Measurements from ENCODE around the gene NDUFV3.
"Not testable (repeated sequence)": the region's sequence is repeated elsewhere in the genome, so short reads cannot be mapped to it uniquely, and the experiment has no call there.

NDUFV3 gene

DNA sequence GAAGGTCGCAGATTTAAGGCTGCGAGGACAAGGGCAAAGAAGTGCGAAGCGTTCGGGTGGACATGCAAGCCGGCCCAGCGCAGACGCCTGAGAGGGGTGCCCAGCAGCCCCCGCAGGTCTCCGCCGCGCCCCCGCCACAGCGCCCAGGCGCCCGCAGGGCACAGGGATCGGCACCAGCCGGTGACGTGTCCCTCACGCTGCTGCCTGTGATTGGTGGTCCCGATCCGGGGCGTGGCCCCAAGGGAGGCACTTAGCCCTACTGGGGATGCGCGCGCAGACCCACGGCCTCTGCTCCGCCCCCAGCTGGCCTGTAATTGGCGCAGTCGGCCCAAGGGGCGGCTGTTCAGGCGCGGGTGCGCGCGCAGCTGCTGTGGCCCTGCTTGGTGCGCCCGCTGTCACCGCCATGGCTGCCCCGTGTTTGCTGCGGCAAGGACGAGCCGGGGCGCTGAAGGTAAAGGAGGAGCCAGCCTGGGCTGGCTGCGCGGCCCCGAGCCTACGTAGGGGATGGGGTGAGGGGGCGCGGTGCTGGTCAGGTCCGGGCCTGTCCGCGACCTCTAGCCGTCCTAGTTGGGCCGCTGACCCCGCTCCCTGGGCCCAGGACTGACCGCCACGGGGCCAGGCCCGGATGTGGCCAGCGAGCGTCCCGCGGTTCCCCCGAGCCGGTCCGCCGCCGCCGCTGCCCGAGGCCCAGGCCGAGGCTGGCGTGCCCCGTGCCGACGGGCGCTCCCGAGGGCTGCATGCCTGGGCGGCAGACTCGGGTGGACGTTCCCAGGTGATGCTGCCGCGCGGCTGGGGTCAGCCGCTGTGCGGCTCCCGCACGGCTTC is at the start of gene NDUFV3:
NDUFV3 (plus strand) TSS at position 379 of the 825 bp plus-strand sequence; CDS start at position 404, 25 bp downstream.
- FAIRE-seq = peak; percentile 87

DNA sequence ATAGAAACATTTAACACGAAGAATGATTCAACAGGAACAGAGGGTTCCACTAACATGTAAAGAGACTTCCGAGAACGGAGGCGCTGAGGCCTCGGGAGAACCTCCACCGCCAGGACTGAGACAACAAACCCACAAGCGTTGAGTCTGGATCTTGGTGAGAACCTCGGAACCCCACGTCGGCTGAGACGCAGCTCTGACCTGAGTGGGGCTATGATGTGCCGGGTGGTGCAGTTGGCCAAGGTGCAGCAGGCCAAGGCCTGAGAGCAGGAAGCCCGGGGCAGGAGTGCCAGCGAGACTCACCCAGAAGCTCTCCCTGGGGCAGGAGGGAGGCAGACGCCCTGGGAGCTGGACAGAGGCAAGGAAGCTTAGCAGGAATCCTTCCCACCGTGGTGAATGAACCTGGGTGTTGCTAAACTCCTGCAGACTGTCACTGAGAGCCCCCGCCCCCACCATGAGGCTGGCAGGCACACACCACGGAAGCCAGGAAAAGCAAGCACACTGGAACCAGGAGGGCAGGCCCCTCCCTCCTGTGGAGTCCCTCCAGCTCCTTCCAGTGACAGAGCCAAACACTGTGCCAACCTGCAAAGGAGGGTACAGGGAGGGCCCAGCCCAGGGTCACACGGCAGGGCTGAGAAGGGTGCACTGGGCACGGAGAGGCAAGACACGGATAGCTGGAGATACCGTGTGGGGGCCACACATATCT is 48.5 kb upstream of the NDUFV3 start:
- FAIRE-seq = no peak

DNA sequence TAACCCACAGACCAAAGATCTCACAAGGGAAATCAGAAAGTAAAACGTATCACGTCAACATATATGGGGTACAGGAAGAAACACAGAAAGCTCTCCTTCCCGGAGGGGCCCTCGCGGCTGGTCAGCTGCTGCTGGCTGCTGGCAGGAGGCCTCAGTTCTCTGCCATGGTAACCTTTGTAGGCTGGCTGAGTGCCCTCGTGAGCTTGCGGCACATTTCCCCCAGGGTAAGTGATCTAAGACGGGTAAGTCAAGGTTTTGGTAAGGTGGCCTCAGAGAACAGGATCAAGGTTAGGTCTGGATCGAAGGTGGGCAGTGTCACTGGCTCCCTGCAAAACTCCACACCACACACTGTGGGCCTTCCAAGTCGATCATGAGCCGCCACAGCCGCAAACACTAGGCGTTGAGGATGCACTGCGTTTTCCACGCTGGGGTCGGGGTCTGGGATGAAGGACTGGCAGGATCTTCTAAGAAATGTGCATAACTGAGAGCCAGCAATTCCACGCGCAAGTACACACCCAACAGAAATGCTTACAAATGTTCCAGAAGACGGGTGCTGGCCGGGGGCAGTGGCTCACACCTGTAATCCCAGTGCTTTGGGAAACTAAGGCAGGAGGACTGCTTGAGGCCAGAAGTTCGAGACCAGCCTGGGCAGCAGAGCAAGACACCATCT is 47.7 kb upstream of the NDUFV3 start:
- no peak for FAIRE-seq

DNA sequence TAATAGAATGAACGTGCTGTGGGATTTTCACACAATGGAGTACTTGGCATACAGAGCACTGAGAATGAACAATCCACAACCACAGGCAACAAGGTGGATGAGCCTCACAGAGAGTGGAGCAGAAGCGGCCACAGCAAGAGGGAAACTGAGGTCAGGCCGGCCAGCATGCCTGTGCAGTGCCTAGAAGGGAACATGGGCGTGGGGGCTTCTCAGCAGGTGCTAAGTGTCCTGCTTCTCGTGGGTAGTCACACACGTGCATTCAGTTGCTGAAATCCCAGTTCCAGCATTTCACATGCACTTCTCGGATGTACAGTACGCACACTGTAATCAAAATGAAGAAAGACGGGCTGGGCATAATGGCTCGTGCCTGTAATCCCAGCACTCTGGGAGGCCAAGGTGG is 46.9 kb upstream of the NDUFV3 start:
- FAIRE-seq = no peak

DNA sequence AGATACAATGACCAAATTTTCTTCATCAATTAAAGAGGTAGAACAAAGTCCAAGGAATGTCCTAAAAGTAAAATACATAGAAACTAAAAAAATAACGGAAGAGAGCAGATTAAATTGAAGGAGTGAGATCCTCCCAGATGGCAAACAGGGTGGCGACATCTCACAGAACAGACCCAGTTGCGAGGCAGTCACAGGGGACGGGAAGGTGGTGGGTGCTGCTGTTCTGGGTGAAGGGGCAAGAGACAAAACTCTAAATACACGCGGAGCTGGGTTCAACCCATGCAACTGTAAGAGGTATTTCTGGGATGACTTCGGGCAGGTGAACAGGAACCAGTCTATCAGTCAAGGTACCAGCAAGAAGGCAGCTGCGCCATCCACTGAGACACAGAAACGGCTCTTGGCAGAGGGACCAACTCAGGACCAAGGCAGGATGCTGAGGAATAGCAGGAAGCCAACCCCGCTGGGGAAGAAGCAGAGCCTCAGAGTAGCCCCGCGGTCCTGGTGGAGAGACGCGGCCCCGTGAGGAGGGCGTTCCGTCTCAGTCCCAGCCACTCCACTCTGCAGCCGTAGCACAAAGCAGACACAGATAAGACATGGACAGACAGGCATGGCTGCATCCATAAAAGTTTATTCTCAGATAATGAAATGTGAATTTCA is 45.9 kb upstream of the NDUFV3 start:
- FAIRE-seq = no peak

DNA sequence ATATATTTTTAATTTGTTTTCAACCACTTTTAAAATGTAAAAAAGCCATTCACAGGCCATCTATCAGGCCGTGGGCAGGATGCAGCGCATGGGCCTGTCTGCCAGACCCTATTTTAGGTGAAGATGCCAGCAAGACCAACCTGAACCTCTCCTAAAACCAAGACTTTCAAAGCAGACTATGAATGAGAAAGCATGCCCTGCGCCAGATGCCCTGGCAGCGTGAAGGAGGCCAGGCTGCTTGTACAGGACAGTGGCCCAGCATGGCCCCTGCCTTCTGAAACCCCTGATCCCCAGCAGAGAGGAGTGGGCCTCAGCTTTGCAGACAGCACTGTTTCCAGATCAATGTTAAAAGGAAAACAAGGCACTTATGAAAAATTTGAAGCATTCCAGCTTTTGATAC is 45.4 kb upstream of the NDUFV3 start:
- no peak for FAIRE-seq

DNA sequence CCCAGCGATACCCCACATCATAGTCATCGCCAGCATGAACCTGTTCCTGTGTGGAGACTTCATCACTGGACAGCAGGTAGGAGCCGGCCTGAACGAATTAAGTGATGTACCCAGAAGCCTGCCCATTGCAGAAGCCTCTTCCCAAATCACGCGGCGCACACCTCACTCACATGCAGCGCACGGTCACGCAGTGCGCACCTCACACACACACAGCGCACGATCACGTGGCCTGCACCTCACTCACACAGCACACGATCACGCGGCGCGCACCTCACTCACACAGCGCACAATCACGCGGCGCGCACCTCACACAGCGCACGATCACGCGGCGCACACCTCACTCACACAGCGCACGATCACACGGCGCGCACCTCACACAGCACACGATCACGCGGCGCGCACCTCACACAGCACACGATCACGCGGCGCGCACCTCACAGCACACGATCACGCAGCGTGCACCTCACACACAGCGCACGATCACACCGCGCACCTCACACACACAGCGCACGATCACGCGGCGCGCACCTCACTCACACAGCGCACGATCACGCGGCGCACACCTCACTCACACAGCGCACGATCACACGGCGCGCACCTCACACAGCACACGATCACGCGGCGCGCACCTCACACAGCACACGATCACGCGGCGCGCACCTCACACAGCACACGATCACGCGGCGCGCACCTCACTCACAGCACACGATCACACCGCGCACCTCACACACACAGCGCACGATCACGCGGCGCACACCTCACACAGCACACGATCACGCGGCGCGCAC is 44.8 kb upstream of the NDUFV3 start:
- not testable (repeated sequence) for FAIRE-seq

DNA sequence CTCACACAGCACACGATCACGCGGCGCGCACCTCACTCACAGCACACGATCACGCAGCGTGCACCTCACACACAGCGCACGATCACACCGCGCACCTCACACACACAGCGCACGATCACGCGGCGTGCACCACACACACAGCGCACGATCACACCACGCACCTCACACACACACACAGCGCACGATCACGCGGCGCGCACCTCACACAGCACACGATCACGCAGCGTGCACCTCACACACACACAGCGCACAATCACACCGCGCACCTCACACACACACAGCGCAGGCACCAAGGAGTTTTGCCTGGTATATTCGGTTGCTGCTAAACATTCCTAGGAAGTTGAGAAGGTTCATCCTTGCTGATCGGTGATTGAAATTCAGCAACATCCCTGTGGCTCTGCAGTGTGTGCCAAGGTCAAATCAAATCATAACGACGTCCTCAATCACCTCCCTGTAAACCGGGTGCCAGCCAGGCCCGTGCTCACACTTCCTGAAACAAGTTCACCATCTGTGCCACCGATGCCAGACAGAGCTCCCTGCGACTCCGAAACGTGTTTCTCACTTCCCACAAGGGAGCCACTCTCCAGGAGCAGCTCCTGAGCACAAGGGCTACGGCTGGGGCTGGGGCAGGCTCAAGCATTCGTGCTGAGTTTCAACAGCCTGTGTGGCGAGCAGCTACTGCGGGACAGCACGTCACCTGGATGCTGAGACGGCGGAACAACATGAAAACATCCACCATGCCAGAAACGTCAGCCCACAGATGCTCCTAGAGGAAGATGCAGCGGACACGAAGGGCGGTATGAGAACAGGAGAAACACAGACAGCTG is 44.0 kb upstream of the NDUFV3 start:
- FAIRE-seq = no peak

DNA sequence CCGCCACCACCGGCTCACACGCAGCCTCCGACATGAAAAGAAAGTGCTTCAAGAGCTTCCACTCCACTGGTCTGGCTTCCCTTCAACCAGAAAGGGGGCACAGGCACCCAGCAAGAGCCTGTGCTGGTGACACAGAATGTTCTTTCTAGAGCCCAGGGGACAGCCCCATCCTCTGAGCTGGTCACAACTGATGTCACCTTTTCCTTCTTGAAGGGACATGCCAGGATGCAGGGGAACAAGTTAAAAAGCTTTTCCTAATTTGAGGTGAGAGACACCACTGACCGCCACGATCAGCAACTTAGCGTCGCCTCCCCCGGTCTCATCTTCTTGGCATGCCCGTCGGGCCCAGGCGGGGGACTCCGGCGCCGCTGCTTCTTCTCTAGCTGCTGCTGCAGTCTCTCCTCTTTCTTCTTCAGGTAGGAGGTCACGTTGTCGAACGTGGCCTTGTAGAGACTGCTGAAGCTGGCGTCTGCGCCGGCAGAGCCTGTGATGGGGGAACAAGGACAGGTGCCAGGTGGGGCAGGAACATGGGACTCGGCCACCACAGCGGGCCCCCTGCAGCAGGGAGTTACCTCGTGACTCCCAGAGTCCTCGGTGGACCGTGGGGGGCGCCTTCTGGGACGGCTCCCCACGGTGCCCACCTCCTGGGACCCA is 43.2 kb upstream of the NDUFV3 start:
- FAIRE-seq = no peak

DNA sequence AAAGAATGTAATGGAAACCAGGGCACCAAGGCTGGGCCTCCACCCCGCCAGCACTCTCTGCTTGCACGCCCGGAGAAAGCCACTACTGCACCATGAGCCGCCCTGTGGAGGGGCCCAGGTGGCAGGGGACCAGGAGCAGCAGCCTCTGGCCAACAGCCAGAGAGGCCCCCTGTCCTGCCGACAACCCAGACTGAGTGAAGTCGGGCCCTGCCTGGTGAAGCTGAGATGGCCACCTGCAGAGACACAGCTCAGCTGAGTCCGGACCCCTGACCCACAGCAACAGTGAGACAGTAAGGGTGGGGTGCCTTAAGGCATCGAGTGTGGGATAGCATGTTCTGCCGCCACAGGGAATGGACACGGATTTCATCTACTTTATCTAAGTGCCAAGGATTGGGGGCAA is 42.6 kb upstream of the NDUFV3 start:
- no peak for FAIRE-seq

DNA sequence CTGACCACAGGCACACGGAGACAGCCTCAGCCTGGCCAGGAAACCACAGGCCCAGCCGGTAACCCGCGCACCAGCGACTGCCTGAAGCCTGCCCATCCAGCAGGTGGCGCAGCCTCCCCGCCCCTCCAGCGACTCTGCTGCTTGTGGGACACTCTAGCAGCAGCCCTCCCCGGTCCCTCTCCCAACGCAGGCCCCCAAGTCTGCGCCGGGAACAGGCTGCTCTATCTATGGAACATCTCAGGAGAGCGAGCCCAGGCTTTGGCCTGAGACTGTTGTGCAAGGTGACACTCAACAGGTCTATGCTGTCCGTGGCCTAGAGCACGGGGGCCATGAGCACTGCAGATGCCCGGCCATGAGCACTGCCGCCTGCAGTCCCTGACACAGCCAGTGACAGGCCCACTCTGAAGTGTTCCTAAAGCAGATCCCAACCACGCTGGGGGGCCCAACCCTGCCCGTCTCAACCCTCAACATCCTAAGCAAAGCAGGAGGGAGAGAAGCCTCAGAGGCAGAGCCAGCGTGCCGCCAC is 42.2 kb upstream of the NDUFV3 start:
- FAIRE-seq = no peak

DNA sequence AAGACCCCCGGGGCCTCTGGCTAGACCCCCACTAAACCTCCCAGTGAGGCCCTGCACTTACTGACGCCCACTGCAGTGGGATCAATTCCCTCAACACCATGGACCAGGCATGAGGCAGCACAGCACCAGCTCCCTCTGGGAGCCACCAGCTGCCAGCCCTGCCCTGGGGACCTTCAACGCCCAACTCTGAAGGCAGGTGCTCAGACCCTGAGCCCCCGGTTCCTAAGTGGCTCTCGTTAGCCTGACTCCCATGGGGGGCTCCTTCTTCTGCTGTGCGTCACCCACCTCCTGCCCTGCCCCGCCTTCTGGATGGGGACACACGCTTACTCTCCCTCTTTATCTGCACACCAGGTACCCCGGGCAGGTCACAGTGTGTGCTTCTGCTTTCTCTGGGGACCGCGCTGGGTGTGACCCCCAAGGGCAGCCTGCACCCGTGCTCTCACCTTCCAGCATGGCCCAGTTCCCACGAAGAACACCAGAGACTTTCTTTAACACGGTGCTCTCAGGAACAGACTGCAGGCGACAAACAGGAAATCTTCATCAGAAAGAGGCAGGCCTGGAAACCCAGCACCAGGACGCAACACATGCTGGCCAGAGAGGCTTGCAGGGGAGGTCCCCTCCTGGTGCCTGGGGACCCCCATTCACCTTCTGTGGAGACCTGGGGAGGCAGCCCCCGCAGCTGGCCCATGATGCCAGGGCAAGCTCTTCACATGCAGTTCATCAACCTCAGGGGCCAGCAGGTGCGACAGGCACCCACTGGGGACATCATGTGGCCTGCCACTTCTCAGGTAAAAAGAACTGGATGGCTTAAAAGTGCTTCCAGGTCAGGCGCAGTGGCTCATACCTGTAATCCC is 41.1 kb upstream of the NDUFV3 start:
- no peak for FAIRE-seq

DNA sequence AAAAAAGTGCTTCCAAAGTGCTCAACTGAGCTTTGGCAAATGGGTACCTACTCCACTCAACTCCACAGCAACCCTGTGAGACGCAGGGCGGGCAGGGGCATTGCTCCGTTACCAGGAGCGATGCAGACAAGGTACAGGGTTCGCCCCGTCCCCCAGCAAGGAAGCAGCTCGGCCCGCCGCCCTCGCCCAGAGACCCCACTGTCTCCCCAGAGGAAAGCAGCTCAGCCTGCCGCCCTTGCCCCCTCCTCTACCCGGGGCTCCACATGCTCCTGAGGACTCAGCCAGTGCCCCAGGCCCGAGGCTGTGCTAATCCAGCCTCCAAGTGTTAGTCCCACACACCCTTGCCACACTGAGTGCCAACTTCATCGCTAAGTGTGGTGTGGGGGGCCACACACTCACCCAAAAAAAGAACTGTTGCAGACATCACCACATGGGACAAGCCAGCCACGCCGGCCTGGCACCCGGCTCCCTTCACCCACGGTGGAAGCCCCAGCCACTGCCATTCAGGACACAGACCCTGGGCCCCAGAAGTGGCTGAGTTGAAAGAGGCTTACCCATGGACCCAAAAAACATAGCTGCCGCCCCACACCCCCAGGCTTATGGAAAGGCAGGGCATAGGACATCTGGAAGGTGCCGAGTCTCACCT is 40.1 kb upstream of the NDUFV3 start:
- no peak for FAIRE-seq

DNA sequence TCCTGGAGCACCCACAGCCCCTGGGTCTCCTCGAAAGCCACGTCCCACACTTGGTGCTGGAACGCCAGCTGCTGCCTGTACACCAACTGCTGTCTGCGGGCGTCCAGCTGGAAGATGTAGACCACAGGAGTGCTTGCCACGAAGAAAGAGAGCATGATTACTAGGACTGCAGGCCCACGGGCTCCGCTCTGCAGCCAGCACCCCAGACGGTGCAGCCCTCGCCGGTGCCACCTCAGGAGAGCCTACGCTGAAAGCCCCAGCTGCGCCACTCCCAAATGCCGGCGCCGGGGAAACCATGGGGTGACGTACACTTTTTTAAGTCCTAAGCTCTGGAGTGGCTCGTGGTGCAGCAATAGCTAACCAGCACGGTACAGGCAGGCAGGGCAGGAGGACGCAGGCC is 39.5 kb upstream of the NDUFV3 start:
- no peak for FAIRE-seq

DNA sequence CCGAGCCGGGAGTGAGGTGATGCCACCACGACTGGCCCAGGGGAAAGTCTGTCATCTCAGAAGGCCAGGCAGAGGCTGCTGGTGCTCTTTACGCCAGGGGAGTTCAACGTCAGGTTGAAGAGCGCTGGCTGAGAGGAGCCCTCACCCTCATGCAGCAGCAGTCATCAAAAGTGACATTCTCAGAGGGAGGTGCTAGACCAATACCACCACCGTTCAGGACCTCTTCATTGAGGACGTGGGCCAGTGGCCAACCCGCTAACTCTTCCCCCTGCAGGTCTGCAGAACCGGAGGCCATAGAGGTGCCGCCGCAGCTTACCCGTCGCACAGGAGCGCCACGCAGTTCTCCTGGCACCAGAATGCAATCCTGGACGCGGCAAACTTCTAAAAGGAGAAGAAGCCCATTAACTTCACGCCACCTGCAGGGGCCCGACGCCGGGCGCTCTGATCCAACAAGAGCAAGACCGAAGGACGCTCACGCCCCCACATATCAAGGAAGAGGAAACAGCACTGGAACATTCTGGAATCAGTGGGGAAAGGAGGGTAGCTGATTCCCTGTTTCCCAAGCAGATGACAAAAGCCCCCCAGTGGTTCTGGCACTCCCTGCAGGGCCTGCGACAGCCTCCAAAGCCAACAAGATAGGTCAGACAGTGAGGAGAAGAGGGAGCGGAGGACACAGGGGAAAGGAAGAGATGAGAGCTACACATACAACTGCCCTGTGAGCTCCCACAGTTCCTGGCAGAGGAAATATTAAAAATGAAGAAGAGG is 38.7 kb upstream of the NDUFV3 start:
- no peak for FAIRE-seq

DNA sequence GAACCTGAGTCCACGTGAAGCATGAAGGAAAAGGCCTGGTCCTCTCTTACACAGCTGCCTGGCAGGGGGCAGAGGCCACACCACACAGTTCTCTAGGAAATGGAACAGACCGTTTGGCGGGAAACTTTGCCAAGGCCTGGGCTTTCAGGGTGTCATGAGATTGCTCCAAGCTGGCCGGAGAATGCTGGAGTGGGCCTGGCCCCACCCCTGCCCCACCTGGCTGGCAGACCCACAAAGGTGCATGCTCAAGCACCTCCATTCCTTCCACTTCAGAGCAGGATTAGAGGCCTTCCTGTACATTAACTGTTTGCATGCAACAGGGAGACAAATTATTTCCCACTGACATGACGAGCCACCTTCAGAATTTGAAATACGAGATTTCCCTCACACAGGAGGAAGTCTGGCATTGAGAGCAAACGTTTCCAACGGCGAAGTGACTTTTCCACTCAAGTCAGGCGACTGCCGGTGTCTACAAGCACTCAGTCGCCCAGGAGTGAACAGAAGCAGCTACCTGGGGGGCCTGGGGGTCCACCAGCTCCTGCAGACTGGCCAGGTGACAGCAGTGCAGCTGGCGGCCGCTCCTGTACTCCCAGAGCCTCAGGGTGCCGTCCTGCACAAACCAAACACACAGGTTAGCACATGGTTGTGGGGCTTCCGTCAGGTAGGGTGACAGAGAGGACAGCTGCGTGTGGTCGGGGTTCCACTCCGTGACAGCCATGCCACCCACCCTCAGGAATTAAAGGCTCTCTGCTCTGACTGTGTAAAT is 37.8 kb upstream of the NDUFV3 start:
- no peak for FAIRE-seq

DNA sequence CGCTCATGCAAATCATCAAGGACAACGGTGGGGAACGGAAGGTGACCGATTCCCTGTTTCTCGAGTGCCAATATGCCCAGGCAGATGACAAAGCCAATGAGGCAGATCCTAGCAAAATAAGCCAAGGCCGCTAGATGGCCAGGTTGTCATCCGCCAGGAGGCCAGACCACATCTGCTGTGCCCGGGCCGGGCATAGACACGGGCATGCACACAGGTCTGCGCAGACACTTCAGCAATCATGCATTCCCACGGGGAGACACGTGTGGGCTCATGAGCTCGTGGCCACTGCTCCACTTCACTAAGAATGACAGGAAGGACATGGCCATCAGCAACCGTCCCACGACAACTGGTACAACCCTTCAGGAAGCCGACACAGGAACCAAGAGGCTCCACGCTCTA is 37.2 kb upstream of the NDUFV3 start:
- FAIRE-seq = no peak

DNA sequence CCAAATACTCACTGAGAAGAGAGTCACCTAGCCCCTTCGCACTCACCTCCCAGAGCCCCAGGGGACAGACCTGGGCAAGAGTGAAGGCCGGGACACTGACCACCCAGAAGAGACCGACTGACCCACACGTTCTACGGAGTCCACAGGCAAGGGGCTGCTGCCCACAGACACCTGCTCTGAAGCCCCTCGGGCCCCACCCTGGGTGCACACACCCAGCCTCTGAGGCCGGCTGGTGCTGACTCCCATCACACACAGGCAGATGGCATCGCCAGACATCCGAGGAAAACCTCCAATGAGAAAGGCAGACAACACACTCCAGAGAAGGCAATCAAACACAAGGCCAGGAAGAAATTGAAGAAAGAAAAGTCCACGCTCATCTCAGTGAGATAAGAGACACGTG is 35.9 kb upstream of the NDUFV3 start:
- FAIRE-seq = no peak

Data from A204.1 (cell line).